ENCODE data around the gene B4GALNT3.

B4GALNT3 gene

DNA sequence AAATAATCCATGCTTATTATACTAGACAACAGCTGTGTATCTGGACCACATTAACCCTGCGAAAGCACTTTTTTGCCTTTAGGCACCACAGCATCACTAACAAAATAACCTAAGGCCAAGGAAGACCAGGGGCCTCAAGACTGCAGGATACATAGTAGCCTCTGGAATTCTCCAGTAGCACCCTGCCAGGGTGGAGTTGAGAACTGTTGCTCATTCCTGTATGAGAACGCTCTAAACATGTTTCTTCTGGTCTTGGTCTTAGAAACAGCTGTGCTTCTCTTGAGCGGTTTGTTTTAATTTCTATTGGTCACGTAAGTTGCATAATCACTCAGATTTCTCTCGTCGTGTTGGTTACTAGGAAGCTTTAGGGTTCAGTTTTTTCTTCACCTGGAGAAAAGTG is 7.9 kb downstream of the B4GALNT3 start:
- Histone ChIP-seq H3K27ac (ENCODE audit: low read length) (no peak overlapping the region), H3K4me3 (ENCODE audit: low read length) (no peak overlapping the region), H3K4me1 (ENCODE audit: control insufficient read depth, insufficient read depth, low read length) (peaks cover 1% of the 10 kb centered on the region; the same call in 1 of the 2 replicates), H3K9me3 (ENCODE audit: control insufficient read depth, insufficient read depth, low read length) (no peaks in the 10 kb centered on the region), H3K36me3 (ENCODE audit: control insufficient read depth, insufficient read depth, low read length) (no peaks in the 10 kb centered on the region), H3K27me3 (ENCODE audit: control insufficient read depth, insufficient read depth, low read length) (no peaks in the 10 kb centered on the region)
- DNase-seq (ENCODE audit: low read depth, low spot score), result no peak
- no CpG with 5 or more reads among the region's 6 CpGs for WGBS (ENCODE audit: insufficient coverage, insufficient read length)

DNA sequence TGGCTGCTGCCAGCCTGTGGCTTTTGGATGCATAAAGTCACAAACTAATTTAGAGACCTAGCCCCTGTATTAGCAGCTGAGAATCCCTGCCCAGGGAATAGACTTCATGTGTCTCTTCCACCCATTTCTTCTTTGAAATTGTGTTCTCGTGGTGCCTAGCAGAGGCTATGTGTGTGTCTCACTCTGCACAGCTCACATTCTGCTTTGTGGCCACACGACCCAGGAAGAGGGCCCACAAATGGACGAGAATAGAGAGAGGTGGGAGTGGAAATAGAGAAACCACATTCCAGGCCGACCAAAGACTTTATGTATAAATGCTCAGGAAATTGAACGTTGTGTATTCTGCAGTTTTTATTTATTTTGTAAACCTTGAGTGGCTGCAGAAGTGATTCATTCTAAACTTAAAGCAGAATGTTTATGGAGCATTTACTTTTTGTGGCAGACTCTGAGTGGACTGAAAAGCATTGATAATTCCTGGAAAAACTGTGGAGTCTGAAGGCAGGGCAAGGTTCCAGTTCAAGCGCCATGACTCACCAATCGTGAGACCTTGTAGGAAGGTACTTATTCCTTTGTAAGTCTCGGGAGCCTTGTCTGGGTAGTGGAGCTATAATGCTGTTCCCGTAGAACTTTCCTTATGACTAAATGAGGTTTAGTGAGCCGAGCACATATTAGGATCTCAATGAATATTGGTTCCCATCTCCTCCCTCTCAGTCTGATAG is 9.1 kb downstream of the B4GALNT3 start:
- Histone ChIP-seq H3K27me3 (ENCODE audit: control insufficient read depth, insufficient read depth, low read length) (no peaks in the 10 kb centered on the region), H3K27ac (ENCODE audit: low read length) (no peak overlapping the region), H3K4me1 (ENCODE audit: control insufficient read depth, insufficient read depth, low read length) (peaks cover 3% of the 10 kb centered on the region), H3K4me3 (ENCODE audit: low read length) (no peak overlapping the region), H3K36me3 (ENCODE audit: control insufficient read depth, insufficient read depth, low read length) (no peaks in the 10 kb centered on the region), H3K9me3 (ENCODE audit: control insufficient read depth, insufficient read depth, low read length) (no peaks in the 10 kb centered on the region)
- DNase-seq (ENCODE audit: low read depth, low spot score), result no peak
- WGBS (ENCODE audit: insufficient coverage, insufficient read length), result no CpG with 5 or more reads among the region's 10 CpGs

GRCh38 chr12:470133-470532 is 10.4 kb downstream of the B4GALNT3 start:
- H3K36me3 ChIP-seq (ENCODE audit: control insufficient read depth, insufficient read depth, low read length), result no peaks in the 10 kb centered on the region
- H3K4me3 ChIP-seq (ENCODE audit: low read length), result no peak overlapping the region
- H3K27me3 ChIP-seq (ENCODE audit: control insufficient read depth, insufficient read depth, low read length), result no peaks in the 10 kb centered on the region
- H3K27ac ChIP-seq (ENCODE audit: low read length), result no peak overlapping the region
- peaks cover 3% of the 10 kb centered on the region for H3K4me1 ChIP-seq (ENCODE audit: control insufficient read depth, insufficient read depth, low read length)
- H3K9me3 ChIP-seq (ENCODE audit: control insufficient read depth, insufficient read depth, low read length), result no peaks in the 10 kb centered on the region
- WGBS (ENCODE audit: insufficient coverage, insufficient read length), result no CpG with 5 or more reads among the region's 11 CpGs
- DNase-seq (ENCODE audit: low read depth, low spot score), result no peak

DNA sequence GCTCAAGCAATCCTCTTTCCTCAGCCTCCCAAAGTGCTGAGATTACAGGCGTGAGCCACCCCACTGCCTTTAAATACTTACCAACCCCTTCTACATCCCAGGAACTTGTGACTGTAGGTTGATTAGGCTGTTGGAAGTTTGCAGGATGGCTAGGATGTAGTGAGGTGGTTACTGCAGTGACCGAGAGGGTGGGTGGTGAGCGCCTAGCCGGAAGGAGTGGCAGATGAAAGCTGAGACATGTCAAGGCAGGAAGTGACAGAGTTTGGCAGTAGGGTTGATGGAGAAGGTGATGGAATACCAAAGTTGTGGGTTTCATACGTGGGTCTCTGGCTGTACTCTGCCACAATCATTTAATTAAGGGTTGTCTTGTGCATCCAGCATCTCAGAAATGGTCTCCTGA is 13.5 kb downstream of the B4GALNT3 start:
- no peak overlapping the region for H3K27ac ChIP-seq (ENCODE audit: low read length)
- no peaks in the 10 kb centered on the region for H3K27me3 ChIP-seq (ENCODE audit: control insufficient read depth, insufficient read depth, low read length)
- no peak overlapping the region for H3K4me3 ChIP-seq (ENCODE audit: low read length)
- H3K4me1 ChIP-seq (ENCODE audit: control insufficient read depth, insufficient read depth, low read length), result peaks cover 3% of the 10 kb centered on the region
- H3K36me3 ChIP-seq (ENCODE audit: control insufficient read depth, insufficient read depth, low read length), result no peaks in the 10 kb centered on the region
- no peaks in the 10 kb centered on the region for H3K9me3 ChIP-seq (ENCODE audit: control insufficient read depth, insufficient read depth, low read length)
- DNase-seq (ENCODE audit: low read depth, low spot score), result no peak
- no CpG with 5 or more reads among the region's 5 CpGs for WGBS (ENCODE audit: insufficient coverage, insufficient read length)

- no peaks in the 10 kb centered on the region for H3K36me3 ChIP-seq (ENCODE audit: control insufficient read depth, insufficient read depth, low read length)
- WGBS (ENCODE audit: insufficient coverage, insufficient read length), result no CpG with 5 or more reads among the region's 9 CpGs
- no peak for DNase-seq (ENCODE audit: low read depth, low spot score)
Measured at GRCh38 chr12:473863-474577, 14.3 kb downstream of the B4GALNT3 start.

GRCh38 chr12:475286-475685 is 15.5 kb downstream of the B4GALNT3 start:
- H3K9me3 ChIP-seq (ENCODE audit: control insufficient read depth, insufficient read depth, low read length), result no peaks in the 10 kb centered on the region
- H3K27ac ChIP-seq (ENCODE audit: low read length), result no peak overlapping the region
- DNase-seq (ENCODE audit: low read depth, low spot score), result no peak
- H3K4me3 ChIP-seq (ENCODE audit: low read length), result no peak overlapping the region
- H3K27me3 ChIP-seq (ENCODE audit: control insufficient read depth, insufficient read depth, low read length), result no peaks in the 10 kb centered on the region
- peaks cover 4% of the 10 kb centered on the region for H3K4me1 ChIP-seq (ENCODE audit: control insufficient read depth, insufficient read depth, low read length)
- H3K36me3 ChIP-seq (ENCODE audit: control insufficient read depth, insufficient read depth, low read length), result no peaks in the 10 kb centered on the region
- WGBS (ENCODE audit: insufficient coverage, insufficient read length), result no CpG with 5 or more reads among the region's 5 CpGs

More at GRCh38 chr12:473863-474577, 14.3 kb downstream of the B4GALNT3 start:
- H3K9me3 ChIP-seq (ENCODE audit: control insufficient read depth, insufficient read depth, low read length), result no peaks in the 10 kb centered on the region
- H3K27me3 ChIP-seq (ENCODE audit: control insufficient read depth, insufficient read depth, low read length), result no peaks in the 10 kb centered on the region
- no peak overlapping the region for H3K27ac ChIP-seq (ENCODE audit: low read length)
- peaks cover 5% of the 10 kb centered on the region for H3K4me1 ChIP-seq (ENCODE audit: control insufficient read depth, insufficient read depth, low read length)
- H3K4me3 ChIP-seq (ENCODE audit: low read length), result no peak overlapping the region

DNA sequence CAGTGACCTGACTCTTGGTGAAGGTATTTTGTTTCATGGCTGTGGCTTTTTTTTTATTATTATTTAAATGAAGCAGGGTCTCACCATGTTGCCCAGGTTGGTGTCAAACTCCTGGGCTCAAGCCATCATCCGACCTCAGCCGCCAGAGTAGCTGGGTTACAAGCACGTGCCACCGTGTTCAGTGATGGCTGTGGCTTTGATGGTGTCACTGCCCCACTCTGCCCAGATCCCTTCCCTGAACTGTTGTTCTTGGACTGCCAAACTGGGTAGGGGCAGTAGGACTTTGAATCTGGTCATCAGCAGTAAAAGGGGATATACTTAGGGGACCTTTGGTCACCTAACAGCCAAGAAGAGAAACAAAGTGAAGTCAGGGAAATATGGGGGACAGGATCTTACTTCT is 19.4 kb downstream of the B4GALNT3 start:
- H3K4me3 ChIP-seq (ENCODE audit: low read length), result no peak overlapping the region
- no peak for DNase-seq (ENCODE audit: low read depth, low spot score)
- no peaks in the 10 kb centered on the region for H3K9me3 ChIP-seq (ENCODE audit: control insufficient read depth, insufficient read depth, low read length)
- no peaks in the 10 kb centered on the region for H3K36me3 ChIP-seq (ENCODE audit: control insufficient read depth, insufficient read depth, low read length)
- no peaks in the 10 kb centered on the region for H3K27me3 ChIP-seq (ENCODE audit: control insufficient read depth, insufficient read depth, low read length)
- WGBS (ENCODE audit: insufficient coverage, insufficient read length), result no CpG with 5 or more reads among the region's 4 CpGs
- H3K4me1 ChIP-seq (ENCODE audit: control insufficient read depth, insufficient read depth, low read length), result 0 out of 2 replicates have a peak, but pooled peaks cover 2% of the 10 kb centered on the region
- H3K27ac ChIP-seq (ENCODE audit: low read length), result no peak overlapping the region

DNA sequence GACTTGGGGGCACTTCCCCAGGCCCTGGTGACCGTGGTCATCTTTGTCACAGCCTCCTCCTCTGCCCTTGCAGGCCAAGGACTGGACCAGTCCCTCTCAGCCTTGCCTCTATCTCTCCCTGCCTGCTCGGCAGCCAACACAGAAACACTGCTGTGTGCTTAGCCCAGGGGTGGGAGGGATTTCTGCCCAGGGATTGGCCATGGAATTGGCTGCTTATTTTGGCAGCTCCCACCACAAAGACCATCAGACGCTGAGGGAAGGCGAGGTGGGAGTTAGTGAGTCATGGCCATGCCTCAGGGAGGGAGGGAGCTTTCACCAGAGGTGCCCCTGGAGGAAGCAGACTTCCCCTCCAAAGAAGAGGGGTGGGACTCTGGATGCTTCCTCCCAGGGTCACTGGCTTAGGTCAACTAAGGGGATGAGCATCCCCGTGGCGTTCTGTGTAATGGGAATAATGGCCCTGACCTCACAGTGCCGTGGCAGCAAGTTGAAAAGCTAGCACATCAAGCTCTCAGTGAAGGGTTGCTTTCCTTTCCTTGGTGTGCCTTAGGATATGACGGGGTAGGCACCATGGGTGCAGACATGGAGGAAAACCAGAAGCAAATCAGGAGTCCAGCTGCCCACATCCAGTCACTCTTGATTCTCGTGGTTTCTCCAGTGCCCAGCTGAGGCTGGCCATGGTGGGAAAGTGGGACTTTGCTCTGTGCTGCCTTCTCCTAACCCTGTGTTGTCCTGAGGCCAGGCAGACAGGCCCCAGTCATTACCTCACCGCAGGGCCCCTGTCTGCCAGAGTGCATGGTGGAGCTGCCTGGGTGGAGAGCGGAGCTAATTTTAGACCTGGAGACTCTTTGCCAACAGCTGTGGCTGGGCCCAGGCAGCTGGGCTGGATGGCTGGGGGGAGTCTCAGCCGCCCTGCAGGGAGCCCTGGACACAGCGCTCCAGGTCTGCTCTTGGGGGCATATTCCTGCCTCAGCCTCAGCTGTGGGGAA is 21.4 kb downstream of the B4GALNT3 start:
- H3K36me3 ChIP-seq (ENCODE audit: control insufficient read depth, insufficient read depth, low read length), result no peaks in the 10 kb centered on the region
- 0 out of 2 replicates have a peak, but pooled peaks cover 2% of the 10 kb centered on the region for H3K4me1 ChIP-seq (ENCODE audit: control insufficient read depth, insufficient read depth, low read length)
- WGBS (ENCODE audit: insufficient coverage, insufficient read length), result no CpG with 5 or more reads among the region's 13 CpGs
- no peaks in the 10 kb centered on the region for H3K9me3 ChIP-seq (ENCODE audit: control insufficient read depth, insufficient read depth, low read length)
- no peak overlapping the region for H3K27ac ChIP-seq (ENCODE audit: low read length)
- no peak for DNase-seq (ENCODE audit: low read depth, low spot score)
- H3K4me3 ChIP-seq (ENCODE audit: low read length), result no peak overlapping the region
- no peaks in the 10 kb centered on the region for H3K27me3 ChIP-seq (ENCODE audit: control insufficient read depth, insufficient read depth, low read length)

DNA sequence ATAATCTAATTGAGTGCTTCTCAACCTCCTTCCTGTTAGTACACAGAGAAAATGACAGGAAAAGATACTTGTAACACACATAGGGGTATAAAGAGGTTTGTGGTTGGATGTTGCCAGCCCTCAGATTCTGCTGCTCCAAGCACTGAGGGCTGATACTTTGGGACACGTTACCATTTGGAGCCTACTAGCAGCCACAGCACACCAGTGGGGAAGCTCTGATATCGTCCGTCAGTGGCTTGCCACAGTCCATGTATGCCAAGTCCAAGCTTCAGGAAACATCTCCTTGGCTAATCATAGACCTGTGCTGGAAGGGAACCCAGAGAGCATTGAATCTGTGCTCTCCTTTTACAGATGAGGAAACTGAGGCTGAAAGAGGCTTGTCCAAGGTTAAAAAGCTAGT is 22.3 kb downstream of the B4GALNT3 start:
- Histone ChIP-seq H3K27me3 (ENCODE audit: control insufficient read depth, insufficient read depth, low read length) (no peaks in the 10 kb centered on the region), H3K27ac (ENCODE audit: low read length) (no peak overlapping the region), H3K36me3 (ENCODE audit: control insufficient read depth, insufficient read depth, low read length) (no peaks in the 10 kb centered on the region), H3K9me3 (ENCODE audit: control insufficient read depth, insufficient read depth, low read length) (no peaks in the 10 kb centered on the region), H3K4me1 (ENCODE audit: control insufficient read depth, insufficient read depth, low read length) (0 out of 2 replicates have a peak, but pooled peaks cover 2% of the 10 kb centered on the region), H3K4me3 (ENCODE audit: low read length) (no peak overlapping the region)
- no CpG with 5 or more reads among the region's 3 CpGs for WGBS (ENCODE audit: insufficient coverage, insufficient read length)
- no peak for DNase-seq (ENCODE audit: low read depth, low spot score)

DNA sequence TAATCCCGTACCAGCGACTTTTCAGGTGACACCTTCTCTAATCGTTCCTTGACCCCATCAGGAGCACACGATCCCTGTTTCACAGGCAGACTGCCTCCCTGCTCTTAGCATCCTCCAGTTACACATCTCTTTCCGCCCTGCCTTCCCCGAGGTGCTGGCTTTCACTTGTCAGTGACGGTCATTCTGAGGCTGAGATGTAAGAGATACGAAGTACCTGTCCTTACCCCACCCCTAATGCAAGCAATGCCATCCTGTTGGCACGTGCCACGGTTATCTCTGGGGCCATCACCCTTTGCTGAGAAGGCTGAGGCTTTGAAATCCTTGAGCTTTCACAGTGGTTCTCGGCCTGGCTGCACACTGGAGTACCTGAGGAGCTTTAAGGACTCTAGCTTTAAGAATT is 24.4 kb downstream of the B4GALNT3 start:
- no CpG with 5 or more reads among the region's 11 CpGs for WGBS (ENCODE audit: insufficient coverage, insufficient read length)
- H3K4me1 ChIP-seq (ENCODE audit: control insufficient read depth, insufficient read depth, low read length), result no peaks in the 10 kb centered on the region
- no peak overlapping the region for H3K27ac ChIP-seq (ENCODE audit: low read length)
- no peak overlapping the region for H3K4me3 ChIP-seq (ENCODE audit: low read length)
- DNase-seq (ENCODE audit: low read depth, low spot score), result no peak
- no peaks in the 10 kb centered on the region for H3K27me3 ChIP-seq (ENCODE audit: control insufficient read depth, insufficient read depth, low read length)
- H3K36me3 ChIP-seq (ENCODE audit: control insufficient read depth, insufficient read depth, low read length), result no peaks in the 10 kb centered on the region
- H3K9me3 ChIP-seq (ENCODE audit: control insufficient read depth, insufficient read depth, low read length), result no peaks in the 10 kb centered on the region
